Prostate gland (tissue), 2 donors: Measurements from ENCODE around the gene SPG7. TPM values are rescaled to one million over a fixed set of nuclear protein-coding genes. Genes with fewer than 3 reads are reported as not detected.

Experiments
- DNase-seq: peaks from one replicate; pipeline ENCODE4 v3.0.0-alpha.2; 2019; ENCODE audit warnings: low spot score
- H3K27ac ChIP-seq, 2 donors: fragments of 200-600 bp; sonication (generic); 2 replicates each; pipeline ENCODE4 v1.5.1; 2017 to 2019
- H3K27me3 ChIP-seq: fragments of 200-600 bp; sonication (generic); replicated peaks from 2 replicates; pipeline ENCODE4 v1.5.1; 2019; ENCODE audit not compliant: insufficient read depth
- H3K36me3 ChIP-seq, 2 donors: fragments of 200-600 bp; sonication (generic); 1 replicate in 1 of 2; 2 replicates in 1 of 2; pipeline versions ENCODE4 v1.5.1 to v1.8.1; 2017 to 2019
- H3K4me1 ChIP-seq: fragments of 200-600 bp; sonication (generic); replicated peaks from 2 replicates; pipeline ENCODE4 v1.5.1; 2019
- H3K4me3 ChIP-seq, 2 donors: fragments of 200-600 bp; sonication (generic); 2 replicates each; pipeline ENCODE4 v1.5.1; 2017 to 2019
- H3K9me3 ChIP-seq: fragments of 200-600 bp; sonication (generic); 2 replicates; pipeline ENCODE4 v1.5.1; 2017
- POLR2A ChIP-seq: fragments of 450-650 bp; IDR thresholded peaks from one replicate; pipeline ENCODE4 v1.6.1; 2016; ENCODE audit warnings: antibody characterized with exemption, mild to moderate bottlenecking
- POLR2AphosphoS5 ChIP-seq: sonication (generic); formaldehyde crosslinking; IDR thresholded peaks from one replicate; pipeline ENCODE4 v1.6.1; 2017; ENCODE audit warnings: antibody characterized with exemption
- WGBS: methylation state at CpG from one replicate; pipeline ENCODE4 v1.1.5; 2018; 5-methylcytosine and 5-hydroxymethylcytosine counted together
- intact Hi-C: fragments of 100-400 bp; cut with DNase I; formaldehyde crosslinking; loops from one replicate; pipeline ENCODE4 v1.14.2; 2022
- total RNA-seq, 2 donors: library from RNA; depleted of rRNA; stranded (reverse); fragments of >200 nt; gene quantifications; one replicate each; pipeline ENCODE4 v1.1.0, GENCODE V29; 2016
- TF ChIP-seq, protein P1 (sequence below), 4 experiments: fragments of 200-600 bp in 2 of 4; fragments of 450-650 bp in 2 of 4; sonication (generic) in 2 of 4; IDR thresholded peaks; 1 replicate in 3 of 4; 2 replicates in 1 of 4; pipeline ENCODE4 v1.5.1; 2016 to 2019; ENCODE audit warnings: antibody characterized with exemption in 4 of 4, mild to moderate bottlenecking in 2 of 4, moderate library complexity in 2 of 4

Gene SPG7
- total RNA-seq, 2 donors from 2014 or later: 128 to 165 TPM

DNA sequence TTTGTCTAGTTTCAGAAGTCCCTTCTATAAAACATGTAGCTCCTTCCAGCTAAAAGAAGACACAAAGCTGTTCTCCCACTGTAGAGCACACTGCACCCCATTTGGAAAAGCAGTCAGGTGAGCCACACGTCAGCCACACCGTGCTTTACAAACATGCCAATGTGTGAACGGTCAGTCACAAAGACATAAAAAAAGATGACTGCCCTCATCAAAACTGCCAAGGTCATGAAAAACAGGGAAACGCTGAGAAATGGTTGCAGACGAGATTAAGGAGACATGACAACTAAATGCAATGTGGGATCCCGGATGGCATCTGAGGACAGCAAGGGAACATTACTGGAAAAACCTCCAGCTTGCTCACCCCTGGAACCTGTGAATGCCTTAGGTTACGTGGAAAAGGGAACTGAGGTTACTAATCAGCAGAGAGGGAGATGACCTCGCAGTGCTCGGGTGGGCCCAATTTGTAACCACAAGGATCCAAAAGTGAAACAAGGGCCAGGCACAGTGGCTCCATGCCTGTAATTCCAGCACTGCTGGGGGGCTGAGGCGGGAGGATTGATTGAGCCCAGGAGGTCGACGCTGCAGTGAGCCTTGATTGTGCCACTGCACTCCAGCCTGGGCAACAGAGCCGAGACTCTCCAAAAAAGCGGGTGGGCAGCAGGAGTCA lies 25.9 kb upstream of the SPG7 start:
- no peak for DNase-seq
- Histone ChIP-seq H3K4me1 (peaks cover 2% of the 10 kb centered on the region), H3K4me3 (no peak overlapping the region), H3K9me3 (no peaks in the 10 kb centered on the region), H3K36me3 (no peaks in the 10 kb centered on the region), H3K27me3 (no peaks in the 10 kb centered on the region), H3K27ac (no peak overlapping the region)
- intact Hi-C loops: loop anchor here (10.0 kb wide), 1 partner anchor 77 kb away; no protein-coding TSS in a partner anchor
- 47% methylated on average over 14 of the region's 14 CpGs for WGBS
- TF ChIP-seq, protein P1, sequence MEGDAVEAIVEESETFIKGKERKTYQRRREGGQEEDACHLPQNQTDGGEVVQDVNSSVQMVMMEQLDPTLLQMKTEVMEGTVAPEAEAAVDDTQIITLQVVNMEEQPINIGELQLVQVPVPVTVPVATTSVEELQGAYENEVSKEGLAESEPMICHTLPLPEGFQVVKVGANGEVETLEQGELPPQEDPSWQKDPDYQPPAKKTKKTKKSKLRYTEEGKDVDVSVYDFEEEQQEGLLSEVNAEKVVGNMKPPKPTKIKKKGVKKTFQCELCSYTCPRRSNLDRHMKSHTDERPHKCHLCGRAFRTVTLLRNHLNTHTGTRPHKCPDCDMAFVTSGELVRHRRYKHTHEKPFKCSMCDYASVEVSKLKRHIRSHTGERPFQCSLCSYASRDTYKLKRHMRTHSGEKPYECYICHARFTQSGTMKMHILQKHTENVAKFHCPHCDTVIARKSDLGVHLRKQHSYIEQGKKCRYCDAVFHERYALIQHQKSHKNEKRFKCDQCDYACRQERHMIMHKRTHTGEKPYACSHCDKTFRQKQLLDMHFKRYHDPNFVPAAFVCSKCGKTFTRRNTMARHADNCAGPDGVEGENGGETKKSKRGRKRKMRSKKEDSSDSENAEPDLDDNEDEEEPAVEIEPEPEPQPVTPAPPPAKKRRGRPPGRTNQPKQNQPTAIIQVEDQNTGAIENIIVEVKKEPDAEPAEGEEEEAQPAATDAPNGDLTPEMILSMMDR (IDR thresholded peaks at IDR 0.05): no peak
- no peak for TF ChIP-seq POLR2AphosphoS5
- TF ChIP-seq POLR2A: no peak

DNA sequence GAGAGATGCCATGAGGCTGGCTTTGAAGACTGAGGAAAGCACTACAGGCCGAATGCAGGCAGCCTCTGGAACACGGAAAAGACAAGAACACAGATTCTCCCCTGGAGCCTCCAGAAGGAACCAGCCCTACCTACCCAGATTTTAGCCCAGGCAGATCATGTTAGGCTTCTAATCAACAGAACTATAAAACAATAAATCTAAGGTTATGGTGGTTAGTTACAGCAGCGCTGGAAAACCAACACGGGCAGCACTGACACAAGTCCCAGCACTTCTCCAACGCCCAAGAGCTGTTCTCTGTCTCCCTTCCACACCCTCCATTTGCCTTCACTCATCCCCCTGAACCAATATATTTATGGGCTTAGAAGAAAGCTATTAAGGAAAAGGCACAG lies 25.4 kb upstream of the SPG7 start:
- WGBS: 25% methylated on average over 5 of the region's 5 CpGs
- Histone ChIP-seq H3K36me3 (no peaks in the 10 kb centered on the region), H3K27me3 (no peaks in the 10 kb centered on the region), H3K9me3 (no peaks in the 10 kb centered on the region), H3K27ac (no peak overlapping the region), H3K4me1 (peaks cover 2% of the 10 kb centered on the region), H3K4me3 (no peak overlapping the region)
- no peak for TF ChIP-seq POLR2A
- TF ChIP-seq, protein P1 (IDR thresholded peaks at IDR 0.05): no peak
- TF ChIP-seq POLR2AphosphoS5: no peak
- intact Hi-C loops: loop anchor here (10.0 kb wide), 1 partner anchor 78 kb away; no protein-coding TSS in a partner anchor
- DNase-seq: no peak

DNA sequence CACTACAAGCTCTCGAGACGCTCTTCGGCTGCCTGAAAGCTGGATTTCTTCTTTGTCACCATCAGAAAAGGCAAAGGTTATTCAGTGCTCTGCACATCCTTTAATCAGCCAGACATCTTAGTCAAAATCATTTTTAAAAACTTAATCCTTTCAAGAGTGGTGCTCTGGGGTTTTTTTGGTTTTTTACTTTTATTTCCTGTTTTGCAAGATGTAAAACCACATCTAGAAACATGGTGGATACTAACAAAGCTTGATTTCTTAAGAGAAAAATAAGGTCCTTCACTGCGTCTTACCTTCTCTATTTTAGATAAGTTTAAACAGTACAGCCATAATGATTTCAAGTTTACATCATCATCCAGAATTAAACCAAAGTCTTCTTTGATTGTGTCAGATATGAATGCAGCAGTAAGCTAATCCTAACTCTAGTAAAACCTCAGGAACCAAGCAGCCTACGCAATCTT lies 24.1 kb upstream of the SPG7 start:
- WGBS: 83% methylated on average over 5 of the region's 5 CpGs
- no peak for DNase-seq
- Histone ChIP-seq H3K27ac (no peak overlapping the region), H3K36me3 (no peaks in the 10 kb centered on the region), H3K4me3 (no peak overlapping the region), H3K9me3 (no peaks in the 10 kb centered on the region), H3K27me3 (no peaks in the 10 kb centered on the region), H3K4me1 (peaks cover 9% of the 10 kb centered on the region)
- intact Hi-C loops: loop anchor here (10.0 kb wide), 1 partner anchor 79 kb away; no protein-coding TSS in a partner anchor
- TF ChIP-seq, protein P1 (IDR thresholded peaks at IDR 0.05): no peak
- no peak for TF ChIP-seq POLR2AphosphoS5
- TF ChIP-seq POLR2A: no peak

- Histone ChIP-seq H3K36me3 (no peaks in the 10 kb centered on the region), H3K4me1 (peaks cover 9% of the 10 kb centered on the region), H3K9me3 (no peaks in the 10 kb centered on the region), H3K27ac (no peak overlapping the region), H3K4me3 (no peak overlapping the region), H3K27me3 (no peaks in the 10 kb centered on the region)
- no peak for DNase-seq
- 72% methylated on average over 11 of the region's 11 CpGs for WGBS
- intact Hi-C loops: loop anchor here (10.0 kb wide), 1 partner anchor 80 kb away; no protein-coding TSS in a partner anchor
- no peak for TF ChIP-seq POLR2A
- TF ChIP-seq, protein P1 (IDR thresholded peaks at IDR 0.05): no peak
- TF ChIP-seq POLR2AphosphoS5: no peak
Observed at GRCh38 chr16:89484923-89485679, 23.1 kb upstream of the SPG7 start.
